Measurements from ENCODE around the gene PAFAH1B2. TPM values are rescaled to one million over a fixed set of nuclear protein-coding genes. Genes with fewer than 3 reads are reported as not detected.

PAFAH1B2 gene
- polyA plus RNA-seq, 1 experiment = 51.2 TPM

DNA sequence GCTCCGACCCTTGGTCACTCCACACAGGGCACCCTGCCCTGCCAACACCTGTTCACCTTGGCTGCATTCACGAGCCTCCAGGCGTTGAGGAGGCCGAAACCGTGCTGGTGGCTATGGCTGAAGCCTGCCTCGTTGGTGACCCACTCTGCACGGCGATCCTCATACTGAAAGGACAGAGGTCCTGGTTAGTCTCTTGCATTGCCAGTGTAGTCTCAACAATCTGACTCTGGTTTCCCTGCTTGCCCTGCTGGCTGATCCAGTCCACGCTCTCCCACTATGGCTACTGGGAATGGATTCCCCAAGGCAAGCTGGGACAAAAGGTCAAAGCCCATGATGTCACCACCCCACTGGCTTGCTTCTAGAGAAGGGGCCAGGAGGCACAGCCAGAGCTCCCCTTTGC is 74.9 kb downstream of the PAFAH1B2 start:
- H3K27me3 ChIP-seq (ENCODE audit: control insufficient read depth, insufficient read depth, low read length) = no peaks in the 10 kb centered on the region
- POLR2A ChIA-PET = no interaction called here
- DNase-seq (ENCODE audit: low read depth) = no peak
- TF ChIP-seq, protein P1, sequence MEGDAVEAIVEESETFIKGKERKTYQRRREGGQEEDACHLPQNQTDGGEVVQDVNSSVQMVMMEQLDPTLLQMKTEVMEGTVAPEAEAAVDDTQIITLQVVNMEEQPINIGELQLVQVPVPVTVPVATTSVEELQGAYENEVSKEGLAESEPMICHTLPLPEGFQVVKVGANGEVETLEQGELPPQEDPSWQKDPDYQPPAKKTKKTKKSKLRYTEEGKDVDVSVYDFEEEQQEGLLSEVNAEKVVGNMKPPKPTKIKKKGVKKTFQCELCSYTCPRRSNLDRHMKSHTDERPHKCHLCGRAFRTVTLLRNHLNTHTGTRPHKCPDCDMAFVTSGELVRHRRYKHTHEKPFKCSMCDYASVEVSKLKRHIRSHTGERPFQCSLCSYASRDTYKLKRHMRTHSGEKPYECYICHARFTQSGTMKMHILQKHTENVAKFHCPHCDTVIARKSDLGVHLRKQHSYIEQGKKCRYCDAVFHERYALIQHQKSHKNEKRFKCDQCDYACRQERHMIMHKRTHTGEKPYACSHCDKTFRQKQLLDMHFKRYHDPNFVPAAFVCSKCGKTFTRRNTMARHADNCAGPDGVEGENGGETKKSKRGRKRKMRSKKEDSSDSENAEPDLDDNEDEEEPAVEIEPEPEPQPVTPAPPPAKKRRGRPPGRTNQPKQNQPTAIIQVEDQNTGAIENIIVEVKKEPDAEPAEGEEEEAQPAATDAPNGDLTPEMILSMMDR (IDR thresholded peaks at IDR 0.05; ENCODE audit: insufficient read depth, low read depth, low read length) = no peak
- no peak overlapping the region for H3K4me3 ChIP-seq (ENCODE audit: low read depth, low read length)
- H3K36me3 ChIP-seq (ENCODE audit: control insufficient read depth, insufficient read depth, low read length) = peaks cover 15% of the 10 kb centered on the region
- CTCF ChIA-PET = interaction anchor here (0.9 to 1.3 kb wide), 3 partner anchors 8 to 487 kb away, joined by 3 to 6 read pairs (median 4); no protein-coding TSS in a partner anchor

DNA sequence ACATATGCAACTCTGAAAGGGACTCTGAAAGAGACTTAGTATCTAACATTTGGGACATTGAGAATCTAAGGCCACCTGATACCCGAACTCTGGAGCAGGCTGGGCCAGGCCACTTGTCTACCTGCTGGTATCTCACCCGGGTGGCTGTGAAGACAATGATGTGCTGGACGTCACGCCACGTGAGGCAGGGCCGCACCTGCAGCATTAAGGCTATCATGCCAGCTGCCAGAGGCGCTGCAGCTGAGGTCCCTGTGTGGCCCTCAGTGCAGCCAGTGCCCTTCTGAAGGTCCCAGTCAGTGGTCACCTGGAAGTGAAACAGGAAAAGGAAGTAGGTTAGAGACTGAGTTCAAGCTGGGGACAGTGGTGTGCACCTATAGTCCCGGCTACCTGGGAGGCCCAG is 75.4 kb downstream of the PAFAH1B2 start:
- H3K4me3 ChIP-seq (ENCODE audit: low read depth, low read length) = no peak overlapping the region
- no peak for DNase-seq (ENCODE audit: low read depth)
- TF ChIP-seq, protein P1 (IDR thresholded peaks at IDR 0.05; ENCODE audit: insufficient read depth, low read depth, low read length) = no peak
- H3K36me3 ChIP-seq (ENCODE audit: control insufficient read depth, insufficient read depth, low read length) = peaks cover 12% of the 10 kb centered on the region
- POLR2A ChIA-PET = no interaction called here
- CTCF ChIA-PET = interaction anchor here (0.9 to 3.1 kb wide), 4 partner anchors 9 to 487 kb away, joined by 3 to 23 read pairs (median 5); partner anchors contain the start of gene SIDT2
- no peaks in the 10 kb centered on the region for H3K27me3 ChIP-seq (ENCODE audit: control insufficient read depth, insufficient read depth, low read length)

DNA sequence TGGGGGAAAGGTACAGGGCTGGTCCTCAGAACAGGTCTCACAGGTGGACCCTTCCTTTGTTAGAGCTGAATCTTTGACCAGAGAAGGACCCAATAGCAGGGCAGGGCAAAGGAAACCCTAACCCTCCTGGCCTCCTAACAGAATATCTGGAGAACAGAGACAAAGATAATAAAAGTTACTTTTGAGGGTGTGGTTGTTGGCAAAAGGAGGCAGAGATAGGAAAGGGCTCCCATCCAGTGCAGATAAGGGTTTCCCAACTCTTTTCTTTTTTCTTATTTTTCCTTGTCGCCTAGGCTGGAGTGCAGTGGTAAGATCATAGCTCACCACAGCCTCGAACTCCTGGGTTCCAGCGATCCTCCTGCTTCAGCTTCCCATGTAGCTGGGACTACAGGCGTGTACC is 75.9 kb downstream of the PAFAH1B2 start:
- ChIA-PET CTCF (interaction anchor here (0.5 to 3.1 kb wide), 3 partner anchors 23 to 40 kb away, joined by 4 to 23 read pairs (median 4); partner anchors contain the start of gene SIDT2), POLR2A (no interaction called here)
- DNase-seq (ENCODE audit: low read depth) = no peak
- H3K36me3 ChIP-seq (ENCODE audit: control insufficient read depth, insufficient read depth, low read length) = peaks cover 9% of the 10 kb centered on the region
- TF ChIP-seq, protein P1 (IDR thresholded peaks at IDR 0.05; ENCODE audit: insufficient read depth, low read depth, low read length) = no peak
- H3K27me3 ChIP-seq (ENCODE audit: control insufficient read depth, insufficient read depth, low read length) = no peaks in the 10 kb centered on the region
- H3K4me3 ChIP-seq (ENCODE audit: low read depth, low read length) = no peak overlapping the region

GRCh38 chr11:117220568-117220967 is 76.5 kb downstream of the PAFAH1B2 start:
- CTCF ChIA-PET = interaction anchor here (0.7 to 3.1 kb wide), 8 partner anchors 10 to 488 kb away, joined by 3 to 23 read pairs (median 4); partner anchors contain the start of genes PCSK7 and SIDT2
- Histone ChIP-seq H3K36me3 (ENCODE audit: control insufficient read depth, insufficient read depth, low read length) (peaks cover 9% of the 10 kb centered on the region), H3K4me3 (ENCODE audit: low read depth, low read length) (no peak overlapping the region), H3K27me3 (ENCODE audit: control insufficient read depth, insufficient read depth, low read length) (no peaks in the 10 kb centered on the region)
- DNase-seq (ENCODE audit: low read depth) = no peak
- POLR2A ChIA-PET = no interaction called here
- TF ChIP-seq, protein P1 (IDR thresholded peaks at IDR 0.05; ENCODE audit: insufficient read depth, low read depth, low read length) = no peak

DNA sequence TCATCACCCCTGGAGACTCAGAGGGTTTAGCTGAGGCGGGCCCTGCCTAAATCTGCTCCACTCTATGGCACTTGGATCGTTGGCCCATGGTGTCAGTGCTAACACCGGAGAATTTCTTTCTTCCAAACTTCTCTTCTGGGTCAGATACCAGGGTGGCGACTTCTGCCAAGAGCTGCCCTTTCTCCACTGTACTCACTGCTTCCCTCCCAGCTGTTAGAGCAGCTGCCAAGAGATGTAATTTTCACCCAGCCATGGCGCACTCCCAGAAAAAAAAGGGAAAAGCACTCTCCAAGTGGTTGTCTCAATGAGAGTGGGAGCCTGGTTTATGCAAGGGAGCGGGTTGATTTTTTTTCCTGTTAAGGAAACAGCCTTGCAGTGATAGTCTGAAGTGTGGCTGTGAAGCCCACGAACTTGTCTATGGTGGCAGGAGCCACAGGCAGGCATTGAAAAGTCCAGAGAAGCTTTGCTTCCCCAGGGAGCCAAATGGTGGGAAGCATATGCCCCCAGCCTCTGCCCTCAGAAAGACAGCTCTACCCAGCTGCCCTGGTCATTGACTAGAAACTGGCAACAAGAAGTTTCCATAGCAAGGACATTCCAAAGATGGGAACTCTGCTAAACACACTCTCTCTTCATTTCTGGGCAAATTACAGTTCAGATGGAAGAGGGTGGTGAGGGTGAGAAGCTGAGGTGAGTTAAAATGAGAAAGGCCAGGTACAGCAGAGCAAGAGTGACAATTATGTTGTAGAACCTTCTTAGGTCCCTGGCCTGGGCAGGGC is 77.1 kb downstream of the PAFAH1B2 start:
- no peaks in the 10 kb centered on the region for H3K27me3 ChIP-seq (ENCODE audit: control insufficient read depth, insufficient read depth, low read length)
- TF ChIP-seq, protein P1 (IDR thresholded peaks at IDR 0.05; ENCODE audit: insufficient read depth, low read depth, low read length) = no peak
- no peak overlapping the region for H3K4me3 ChIP-seq (ENCODE audit: low read depth, low read length)
- no peak for DNase-seq (ENCODE audit: low read depth)
- H3K36me3 ChIP-seq (ENCODE audit: control insufficient read depth, insufficient read depth, low read length) = peaks cover 9% of the 10 kb centered on the region
- CTCF ChIA-PET = interaction anchor here (0.9 to 3.1 kb wide), 11 partner anchors 9 to 489 kb away, joined by 3 to 23 read pairs (median 4); partner anchors contain the start of genes PCSK7 and SIDT2
- POLR2A ChIA-PET = interaction anchor here (0.5 to 1.1 kb wide), 3 partner anchors 10 to 41 kb away, joined by 3 to 6 read pairs (median 4); no protein-coding TSS in a partner anchor
